HepG2 (cell line): ENCODE measurements around the gene FOXK2. TPM values are rescaled to one million over a fixed set of nuclear protein-coding genes. Genes with fewer than 3 reads are reported as not detected.

Experiments used
- ARID5B ChIP-seq: IDR thresholded peaks from 2 replicates; pipeline ENCODE4 v1.4.0; 2020; ENCODE audit warnings: mild to moderate bottlenecking, missing genetic modification reagents
- ARNT ChIP-seq: fragments of 450-650 bp; IDR thresholded peaks from 2 replicates; pipeline ENCODE4 v1.6.1; 2017
- CSRNP1 ChIP-seq: sonication (generic); formaldehyde crosslinking; IDR thresholded peaks from 2 replicates; pipeline ENCODE4 v1.8.1; 2023; ENCODE audit warnings: mild to moderate bottlenecking, missing genetic modification reagents
- FOXP1 ChIP-seq, 2 experiments: fragments of 450-650 bp in 1 of 2; IDR thresholded peaks; 2 replicates each; pipeline ENCODE4 v1.6.1; 2017 to 2018; ENCODE audit warnings: antibody characterized with exemption in 1 of 2
- HHEX ChIP-seq: IDR thresholded peaks from 2 replicates; pipeline ENCODE4 v1.6.1; 2016; ENCODE audit warnings: control low read depth
- HNF4A ChIP-seq: sonication (generic); formaldehyde crosslinking; IDR thresholded peaks from 2 replicates; pipeline ENCODE4 v1.4.0; 2020; ENCODE audit warnings: missing genetic modification reagents
- JDP2 ChIP-seq: sonication (generic); formaldehyde crosslinking; IDR thresholded peaks from 2 replicates; pipeline ENCODE4 v1.8.1; 2022; ENCODE audit warnings: missing genetic modification reagents, borderline replicate concordance
- JUNB ChIP-seq: sonication (generic); formaldehyde crosslinking; IDR thresholded peaks from 2 replicates; pipeline ENCODE4 v1.8.0; 2022; ENCODE audit warnings: missing genetic modification reagents, mild to moderate bottlenecking, borderline replicate concordance
- KAT2B ChIP-seq: fragments of 150-350 bp; IDR thresholded peaks from 2 replicates; pipeline ENCODE4 v1.6.1; 2014; ENCODE audit warnings: low read depth, low read length, borderline replicate concordance
- KAT8 ChIP-seq: IDR thresholded peaks from 2 replicates; pipeline ENCODE4 v1.6.1; 2016; ENCODE audit warnings: missing genetic modification reagents, missing compliant biosample characterization
- KMT2B ChIP-seq: IDR thresholded peaks from 2 replicates; pipeline ENCODE4 v1.6.1; 2016; ENCODE audit warnings: missing genetic modification reagents, missing compliant biosample characterization
- MYC ChIP-seq: sonication (generic); formaldehyde crosslinking; IDR thresholded peaks from 2 replicates; pipeline ENCODE4 v1.9.0; 2021; ENCODE audit warnings: missing genetic modification reagents, borderline replicate concordance
- NFYC ChIP-seq: IDR thresholded peaks from 2 replicates; pipeline ENCODE4 v1.6.1; 2016; ENCODE audit warnings: missing genetic modification reagents, missing compliant biosample characterization
- NR1H2 ChIP-seq: sonication (generic); formaldehyde crosslinking; IDR thresholded peaks from 2 replicates; pipeline ENCODE4 v1.8.1; 2022; ENCODE audit warnings: low read depth, missing genetic modification reagents, borderline replicate concordance
- POLR2A ChIP-seq, 2 experiments: IDR thresholded peaks; 2 replicates each; pipeline ENCODE4 v1.6.1; 2011; ENCODE audit warnings: low read depth in 2 of 2, low read length in 2 of 2, mild to moderate bottlenecking in 1 of 2, moderate library complexity in 1 of 2; ENCODE audit not compliant: insufficient read depth in 1 of 2
- TCF12 ChIP-seq, 2 experiments: fragments of 450-650 bp in 1 of 2; sonication (generic) in 1 of 2; formaldehyde crosslinking in 1 of 2; IDR thresholded peaks; 2 replicates each; pipeline versions ENCODE4 v1.6.1 to v1.8.0; 2017 to 2022; ENCODE audit warnings: antibody characterized with exemption in 1 of 2, mild to moderate bottlenecking in 1 of 2, missing genetic modification reagents in 1 of 2, moderate library complexity in 1 of 2
- XRCC5 ChIP-seq: fragments of 200-400 bp; formaldehyde crosslinking; optimal IDR thresholded peaks from 2 replicates; pipeline ENCODE3; 2017; ENCODE audit warnings: mild to moderate bottlenecking, low read length
- ZFP41 ChIP-seq: sonication (generic); formaldehyde crosslinking; IDR thresholded peaks from 2 replicates; pipeline ENCODE4 v1.4.0; 2020; ENCODE audit warnings: mild to moderate bottlenecking, missing genetic modification reagents, borderline replicate concordance
- ZFYVE20 ChIP-seq: sonication (generic); formaldehyde crosslinking; IDR thresholded peaks from 2 replicates; pipeline ENCODE4 v1.8.0; 2023; ENCODE audit warnings: low read depth, mild to moderate bottlenecking, moderate library complexity, missing genetic modification reagents, borderline replicate concordance
- ZNF24 ChIP-seq: fragments of 450-650 bp; IDR thresholded peaks from 2 replicates; pipeline ENCODE4 v1.6.1; 2017; ENCODE audit warnings: antibody characterized with exemption, mild to moderate bottlenecking
- ZNF331 ChIP-seq: sonication (generic); formaldehyde crosslinking; IDR thresholded peaks from 2 replicates; pipeline ENCODE4 v1.4.0; 2020; ENCODE audit warnings: missing genetic modification reagents
- ZNF367 ChIP-seq: sonication (generic); formaldehyde crosslinking; IDR thresholded peaks from 2 replicates; pipeline ENCODE4 v1.4.0; 2020; ENCODE audit warnings: missing genetic modification reagents, borderline replicate concordance
- ZNF44 ChIP-seq: sonication (generic); formaldehyde crosslinking; IDR thresholded peaks from 2 replicates; pipeline ENCODE4 v1.5.1; 2020; ENCODE audit warnings: mild to moderate bottlenecking, missing genetic modification reagents
- ZNF564 ChIP-seq: sonication (generic); formaldehyde crosslinking; IDR thresholded peaks from 2 replicates; pipeline ENCODE4 v1.8.1; 2023; ENCODE audit warnings: mild to moderate bottlenecking, missing genetic modification reagents
- ZNF598 ChIP-seq: sonication (generic); formaldehyde crosslinking; IDR thresholded peaks from 2 replicates; pipeline ENCODE4 v1.5.1; 2020; ENCODE audit warnings: mild to moderate bottlenecking, missing genetic modification reagents, borderline replicate concordance
- ZNF614 ChIP-seq: IDR thresholded peaks from 2 replicates; pipeline ENCODE4 v1.6.1; 2018; ENCODE audit warnings: missing biosample characterization, missing genetic modification reagents, inconsistent platforms, borderline replicate concordance
- ZNF709 ChIP-seq: sonication (generic); formaldehyde crosslinking; IDR thresholded peaks from 2 replicates; pipeline ENCODE4 v1.5.0; 2020; ENCODE audit warnings: mild to moderate bottlenecking, missing genetic modification reagents
- ZNF766 ChIP-seq: sonication (generic); formaldehyde crosslinking; IDR thresholded peaks from 2 replicates; pipeline ENCODE4 v1.5.0; 2020; ENCODE audit warnings: missing genetic modification reagents, borderline replicate concordance
- polyA plus RNA-seq, 8 experiments: library from polyadenylated mRNA; depleted of rRNA in 3 of 8; stranded (reverse) in 7 of 8; unstranded in 1 of 8; fragments of >200 nt; fragmentation: Illumina TruSeq in 4 of 8; extraction: Trizol in 4 of 8; gene quantifications; 2 replicates each; pipeline versions ENCODE4 v1.2.1 to v1.2.3, GENCODE V29; 2011 to 2016; ENCODE audit warnings: low read depth in 4 of 8, missing spikeins in 1 of 8, mixed read lengths in 1 of 8; ENCODE audit not compliant: insufficient read depth in 1 of 8
- total RNA-seq, 5 experiments: library from RNA; depleted of rRNA; stranded (reverse); fragments of >200 nt; fragmentation: Illumina TruSeq; extraction: Trizol; gene quantifications; 2 replicates each; pipeline ENCODE4 v1.2.3, GENCODE V29; 2016; ENCODE audit warnings: low read depth in 1 of 5

FOXK2 gene
- total and polyA plus RNA-seq, 2 of the 13 experiments (the other 11 are each of a cell fraction or from before 2014, with no cell fraction given) = 67.1 to 67.2 TPM

- TF ChIP-seq ZNF709 (CRISPR knock-in tag) = no peak
- no peak for TF ChIP-seq JDP2 (CRISPR knock-in tag)
- 0 out of 2 replicates have a peak, but pooled peaks have one; percentile 22 for TF ChIP-seq ZNF598 (CRISPR knock-in tag)
- TF ChIP-seq ZNF24 = no peak
- no peak for TF ChIP-seq JUNB (CRISPR knock-in tag)
- no peak for TF ChIP-seq FOXP1 (IDR thresholded peaks at IDR 0.05)
- TF ChIP-seq FOXP1 (CRISPR knock-in tag; IDR thresholded peaks at IDR 0.05) = no peak
- peak; percentile 42; the same call in 1 of the 2 replicates for TF ChIP-seq NFYC
- 0 out of 2 replicates have a peak, but pooled peaks have one; percentile 14 for TF ChIP-seq KAT8 (CRISPR knock-in tag)
- no peak for TF ChIP-seq ZNF614 (CRISPR knock-in tag)
- TF ChIP-seq ZNF331 (CRISPR knock-in tag) = no peak
- 0 out of 2 replicates have a peak, but pooled peaks have one; percentile 24 for TF ChIP-seq ZNF44 (CRISPR knock-in tag)
- TF ChIP-seq HNF4A (CRISPR knock-in tag) = no peak
- TF ChIP-seq ZNF367 = no peak
- no peak for TF ChIP-seq ZNF766 (CRISPR knock-in tag)
- TF ChIP-seq TCF12 (IDR thresholded peaks at IDR 0.05) = no peak
- no peak for TF ChIP-seq TCF12 (CRISPR knock-in tag; IDR thresholded peaks at IDR 0.05)
- TF ChIP-seq ZNF564 (CRISPR knock-in tag) = no peak
- TF ChIP-seq POLR2A (IDR thresholded peaks at IDR 0.05; ENCODE audit: insufficient read depth in 1 of 2, low read depth in 2 of 2, low read length in 2 of 2) = 0 out of 4 replicates have a peak, but pooled peaks have one; percentile 33 to 36
- TF ChIP-seq MYC (CRISPR knock-in tag) = no peak
- 0 out of 2 replicates have a peak, but pooled peaks have one; percentile 3 for TF ChIP-seq ARID5B (CRISPR knock-in tag)
- no peak for TF ChIP-seq XRCC5
- no peak for TF ChIP-seq KAT2B
- TF ChIP-seq ZFYVE20 (CRISPR knock-in tag) = no peak
- no peak for TF ChIP-seq ZFP41
- no peak for TF ChIP-seq NR1H2 (CRISPR knock-in tag)
- no peak for TF ChIP-seq KMT2B
- no peak for TF ChIP-seq HHEX (CRISPR knock-in tag)
- TF ChIP-seq CSRNP1 (CRISPR knock-in tag) = no peak
- no peak for TF ChIP-seq ARNT
Measured at GRCh38 chr17:82495844-82496528, 23.5 kb upstream of the FOXK2 start (continued).
